GM13977 (cell line): ENCODE measurements around the gene SKIL.

Source experiments
- DNase-seq: peaks from one replicate; pipeline ENCODE4 v3.0.0; 2012; ENCODE audit warnings: low spot score
- in situ Hi-C: fragments of 300-500 bp; cut with MboI; formaldehyde crosslinking; loops from one replicate; pipeline ENCODE4 v1.12.0; 2022; ENCODE audit warnings: low sequenced_read_pairs, low pct_unique_long_range_greater_than_20kb, mixed read lengths, inconsistent platforms; ENCODE audit not compliant: unreplicated experiment
- TF ChIP-seq, protein P1 (sequence below): IDR thresholded peaks from 2 replicates; pipeline ENCODE4 v1.5.1; 2012; ENCODE audit warnings: mild to moderate bottlenecking, control low read depth; ENCODE audit not compliant: insufficient read depth; ENCODE audit errors: extremely low read depth, missing control alignments

The SKIL gene, protein sequence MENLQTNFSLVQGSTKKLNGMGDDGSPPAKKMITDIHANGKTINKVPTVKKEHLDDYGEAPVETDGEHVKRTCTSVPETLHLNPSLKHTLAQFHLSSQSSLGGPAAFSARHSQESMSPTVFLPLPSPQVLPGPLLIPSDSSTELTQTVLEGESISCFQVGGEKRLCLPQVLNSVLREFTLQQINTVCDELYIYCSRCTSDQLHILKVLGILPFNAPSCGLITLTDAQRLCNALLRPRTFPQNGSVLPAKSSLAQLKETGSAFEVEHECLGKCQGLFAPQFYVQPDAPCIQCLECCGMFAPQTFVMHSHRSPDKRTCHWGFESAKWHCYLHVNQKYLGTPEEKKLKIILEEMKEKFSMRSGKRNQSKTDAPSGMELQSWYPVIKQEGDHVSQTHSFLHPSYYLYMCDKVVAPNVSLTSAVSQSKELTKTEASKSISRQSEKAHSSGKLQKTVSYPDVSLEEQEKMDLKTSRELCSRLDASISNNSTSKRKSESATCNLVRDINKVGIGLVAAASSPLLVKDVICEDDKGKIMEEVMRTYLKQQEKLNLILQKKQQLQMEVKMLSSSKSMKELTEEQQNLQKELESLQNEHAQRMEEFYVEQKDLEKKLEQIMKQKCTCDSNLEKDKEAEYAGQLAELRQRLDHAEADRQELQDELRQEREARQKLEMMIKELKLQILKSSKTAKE

DNA sequence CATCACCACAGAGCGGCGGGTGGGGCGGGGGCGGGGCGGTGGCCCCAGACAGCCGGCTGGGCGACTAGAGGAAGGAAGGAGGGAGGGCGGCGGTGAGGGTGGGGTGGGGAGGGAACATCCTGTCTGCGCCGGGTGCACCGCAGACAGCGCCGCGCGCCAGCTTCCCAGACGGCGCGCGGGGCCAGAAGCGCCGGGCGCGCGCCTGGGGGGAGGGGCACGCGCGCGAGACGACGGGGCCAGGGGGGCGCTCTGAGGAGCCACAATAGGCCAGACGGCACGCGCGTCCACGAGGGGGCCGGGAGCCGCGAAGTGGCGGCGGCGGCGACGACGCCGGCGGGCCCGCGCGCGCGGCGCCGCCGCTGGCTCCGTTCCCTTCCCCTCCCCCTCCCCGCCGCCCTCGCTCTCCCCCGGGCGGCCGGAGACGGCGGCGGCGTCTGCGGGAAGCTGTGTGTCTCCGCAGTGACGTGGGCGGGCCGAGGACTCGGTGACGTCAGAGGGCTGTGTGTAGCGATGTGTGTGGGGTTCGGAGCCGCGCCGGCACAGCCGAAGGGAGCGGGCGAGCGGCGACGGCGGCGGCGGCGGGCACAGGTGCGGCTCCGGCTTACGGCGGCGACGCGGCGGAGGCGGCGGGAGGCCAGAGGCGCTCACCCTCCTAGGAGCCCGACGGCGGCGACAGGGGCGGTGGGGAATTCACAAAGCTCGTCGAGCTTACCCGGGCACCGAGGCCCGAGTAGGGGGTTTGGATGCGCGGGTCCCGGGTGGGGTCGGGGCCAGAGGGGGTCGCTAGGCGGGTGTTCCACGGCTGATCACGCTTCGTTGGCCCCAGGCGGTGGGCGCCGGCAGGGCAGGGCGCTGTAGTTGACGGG is at the start of gene SKIL:
TSS of gene SKIL (plus strand) at position 540 of the 866 bp plus-strand sequence. CDS start 2,617 bp downstream, outside the sequence.
- in situ Hi-C loops: no loop called here
- peak; percentile 90 for DNase-seq
- TF ChIP-seq, protein P1, sequence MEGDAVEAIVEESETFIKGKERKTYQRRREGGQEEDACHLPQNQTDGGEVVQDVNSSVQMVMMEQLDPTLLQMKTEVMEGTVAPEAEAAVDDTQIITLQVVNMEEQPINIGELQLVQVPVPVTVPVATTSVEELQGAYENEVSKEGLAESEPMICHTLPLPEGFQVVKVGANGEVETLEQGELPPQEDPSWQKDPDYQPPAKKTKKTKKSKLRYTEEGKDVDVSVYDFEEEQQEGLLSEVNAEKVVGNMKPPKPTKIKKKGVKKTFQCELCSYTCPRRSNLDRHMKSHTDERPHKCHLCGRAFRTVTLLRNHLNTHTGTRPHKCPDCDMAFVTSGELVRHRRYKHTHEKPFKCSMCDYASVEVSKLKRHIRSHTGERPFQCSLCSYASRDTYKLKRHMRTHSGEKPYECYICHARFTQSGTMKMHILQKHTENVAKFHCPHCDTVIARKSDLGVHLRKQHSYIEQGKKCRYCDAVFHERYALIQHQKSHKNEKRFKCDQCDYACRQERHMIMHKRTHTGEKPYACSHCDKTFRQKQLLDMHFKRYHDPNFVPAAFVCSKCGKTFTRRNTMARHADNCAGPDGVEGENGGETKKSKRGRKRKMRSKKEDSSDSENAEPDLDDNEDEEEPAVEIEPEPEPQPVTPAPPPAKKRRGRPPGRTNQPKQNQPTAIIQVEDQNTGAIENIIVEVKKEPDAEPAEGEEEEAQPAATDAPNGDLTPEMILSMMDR: peak; percentile 5

DNA sequence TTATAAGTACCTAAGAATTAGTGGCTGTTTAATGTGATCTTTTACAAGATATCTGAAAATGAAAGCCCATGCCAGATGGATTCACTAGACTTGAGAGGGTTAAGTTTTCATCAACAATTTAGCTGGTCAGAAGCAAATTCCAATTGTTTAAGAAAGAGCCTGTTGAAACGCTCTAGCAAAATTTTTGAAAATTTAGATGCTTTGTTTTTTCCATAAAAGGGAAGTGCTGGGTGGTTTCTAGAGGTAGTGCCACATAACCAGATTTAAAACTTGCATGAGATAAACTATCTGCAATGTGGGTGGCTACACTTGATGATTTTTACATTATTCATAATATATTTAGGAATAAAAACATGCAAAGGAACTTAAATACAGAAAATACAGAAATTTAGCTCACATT is 48.5 kb upstream of the SKIL start:
- in situ Hi-C loops: loop anchor here (25.0 kb wide), 3 partner anchors 103 to 503 kb away; partner anchors contain the start of gene CLDN11
- TF ChIP-seq, protein P1: no peak
- no peak for DNase-seq

DNA sequence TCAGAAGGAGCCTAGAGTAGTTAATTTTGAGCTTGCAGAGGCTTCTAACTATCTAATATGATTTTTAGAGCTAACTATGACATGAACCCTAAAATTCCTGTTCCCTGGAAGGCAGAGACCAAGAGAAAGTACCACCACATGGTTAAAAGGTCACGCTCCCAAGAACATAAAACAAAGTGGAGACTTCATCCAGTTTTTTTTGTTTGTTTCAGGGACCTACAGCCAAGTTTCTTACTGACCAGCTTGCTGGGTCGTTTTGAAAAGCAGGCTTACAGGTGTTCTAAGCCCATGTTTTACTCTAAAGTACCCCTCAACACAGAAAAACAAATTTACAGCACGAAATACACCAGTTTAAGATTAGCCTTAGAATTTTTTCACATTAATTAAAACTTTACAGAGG is 39.6 kb upstream of the SKIL start:
- TF ChIP-seq, protein P1: no peak
- in situ Hi-C loops: loop anchor here (25.0 kb wide), 3 partner anchors 94 to 494 kb away; partner anchors contain the start of gene CLDN11

DNA sequence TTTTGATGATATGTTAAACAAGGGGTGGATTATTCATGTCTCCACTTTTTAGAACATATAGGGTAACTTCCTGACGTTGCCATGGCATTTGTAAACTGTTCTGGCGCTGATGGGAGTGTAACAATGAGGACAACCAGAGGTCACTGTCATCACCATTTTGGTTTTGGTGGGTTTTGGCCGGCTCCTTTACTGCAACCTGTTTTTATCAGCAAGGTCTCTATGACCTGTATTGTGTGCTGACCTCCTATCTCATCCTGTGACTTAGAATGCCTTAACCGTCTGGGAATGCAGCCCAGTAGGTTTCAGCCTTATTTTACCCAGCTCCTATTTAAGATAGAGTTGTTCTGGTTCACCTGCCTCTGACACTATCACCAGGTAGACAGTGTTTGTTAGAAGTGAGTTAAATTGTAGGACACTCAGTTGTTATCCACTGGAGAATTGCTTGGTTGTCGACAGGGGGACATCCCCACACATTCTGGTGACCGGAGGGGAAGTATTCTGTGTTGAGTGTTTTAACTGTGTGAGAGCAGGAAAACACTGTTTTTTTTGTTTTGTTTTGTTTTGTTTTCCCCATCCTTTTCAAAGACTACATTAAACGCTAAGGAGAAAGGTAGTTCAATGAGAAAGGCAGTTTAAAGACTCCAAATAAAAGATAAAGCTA is 36.9 kb upstream of the SKIL start:
- TF ChIP-seq, protein P1: no peak
- in situ Hi-C loops: loop anchor here (25.0 kb wide), 3 partner anchors 92 to 492 kb away; partner anchors contain the start of gene CLDN11
- DNase-seq: no peak

More for the DNA sequence above, 39.6 kb upstream of the SKIL start:
- no peak for DNase-seq

DNA sequence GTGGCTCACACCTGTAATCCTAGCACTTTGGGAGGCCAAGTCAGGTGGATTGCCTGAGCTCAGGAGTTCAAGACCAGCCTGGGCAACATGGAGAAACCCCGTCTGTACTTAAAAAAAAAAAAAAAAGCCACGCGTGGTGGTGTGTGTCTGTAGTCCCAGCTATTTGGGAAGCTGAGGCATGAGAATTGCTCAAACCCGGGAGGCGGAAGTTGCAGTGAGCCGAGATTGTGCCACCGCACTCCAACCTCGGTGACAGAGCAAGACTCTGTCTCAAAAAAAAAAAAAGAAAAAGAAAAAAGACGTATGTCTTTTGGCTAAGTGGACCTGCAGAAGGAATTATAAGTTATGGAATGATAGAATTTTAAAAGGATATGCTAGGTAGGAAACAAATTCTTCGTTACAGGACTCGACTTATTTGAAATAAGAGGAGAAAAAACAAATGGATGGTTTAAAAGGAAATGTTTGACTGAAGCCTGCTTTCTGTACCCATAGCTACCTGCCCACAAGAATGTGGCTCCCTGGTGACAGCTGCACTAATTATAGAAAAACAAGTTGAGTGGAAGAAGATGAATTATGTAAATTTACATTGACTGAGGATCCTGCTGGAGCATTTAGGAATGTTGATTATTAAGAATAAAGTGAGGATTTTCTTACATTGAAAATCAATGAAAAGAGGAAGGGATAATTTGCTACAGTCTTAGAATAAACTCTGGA is 36.0 kb upstream of the SKIL start:
- TF ChIP-seq, protein P1: no peak
- in situ Hi-C loops: loop anchor here (25.0 kb wide), 3 partner anchors 91 to 491 kb away; partner anchors contain the start of gene CLDN11
- no peak for DNase-seq
